Panc1 (cell line): ENCODE results near the gene CNMD. TPM values are rescaled to one million over a fixed set of nuclear protein-coding genes. Genes with fewer than 3 reads are reported as not detected.

Source experiments
- ATAC-seq: fragments of 200-7000 bp; cut with Tn5 transposase; 2 replicates; pipeline ENCODE4 v1.9.1; 2020; ENCODE audit warnings: mild to moderate bottlenecking, moderate library complexity
- BruUV-seq: library from RNA; stranded (reverse); fragments of 400-500 nt; replicated peaks from 2 replicates; lab custom pipeline; 2021; lab: Mats Ljungman, UMichigan
- CTCF ChIA-PET: fragments of 300-600 bp; sonication (Branson Sonifier 250); formaldehyde crosslinking; loops from one replicate; lab custom pipeline; 2022; ENCODE audit warnings: antibody characterized with exemption; lab: Charles Lee
- POLR2A ChIA-PET: fragments of 300-600 bp; sonication (Branson Sonifier 250); formaldehyde crosslinking; loops from one replicate; lab custom pipeline; 2022; ENCODE audit warnings: antibody characterized with exemption; lab: Charles Lee
- DNase-seq: peaks from one replicate; pipeline ENCODE4 v3.0.0-alpha.2; 2010; ENCODE audit warnings: low read depth, low spot score
- H3K27ac ChIP-seq: 2 replicates; pipeline ENCODE4 v1.5.1; 2011; ENCODE audit warnings: mild to moderate bottlenecking, low read length, inconsistent platforms
- H3K27me3 ChIP-seq: fragments of 200-500 bp; sonication (Bioruptor generic); 2 replicates; pipeline ENCODE4 v1.6.0; 2014; ENCODE audit warnings: low read length, inconsistent platforms; ENCODE audit not compliant: control insufficient read depth, insufficient read depth
- H3K36me3 ChIP-seq: fragments of 200-500 bp; sonication (Bioruptor generic); 2 replicates; pipeline ENCODE4 v1.5.1; 2014; ENCODE audit warnings: inconsistent platforms, mild to moderate bottlenecking, low read length, moderate library complexity; ENCODE audit not compliant: control insufficient read depth, insufficient read depth
- H3K4me1 ChIP-seq: 2 replicates; pipeline ENCODE4 v1.5.1; 2011; ENCODE audit warnings: inconsistent platforms, mild to moderate bottlenecking, low read length, moderate library complexity; ENCODE audit not compliant: control insufficient read depth, insufficient read depth
- H3K4me3 ChIP-seq, 2 experiments: 2 replicates each; pipeline ENCODE4 v1.5.1; 2011 to 2012; ENCODE audit warnings: low read depth in 2 of 2, low read length in 2 of 2, mild to moderate bottlenecking in 2 of 2, inconsistent platforms in 1 of 2, moderate library complexity in 1 of 2
- H3K9me3 ChIP-seq: fragments of 200-500 bp; sonication (Bioruptor generic); 2 replicates; pipeline ENCODE4 v1.5.1; 2014; ENCODE audit warnings: low read depth, mild to moderate bottlenecking, inconsistent platforms, low read length, moderate library complexity; ENCODE audit not compliant: control insufficient read depth, insufficient read depth
- POLR2AphosphoS5 ChIP-seq: IDR thresholded peaks from 2 replicates; pipeline ENCODE4 v1.6.1; 2012; ENCODE audit warnings: mild to moderate bottlenecking, low read depth, low read length, moderate library complexity
- SIN3A ChIP-seq: IDR thresholded peaks from 2 replicates; pipeline ENCODE4 v1.6.1; 2012; ENCODE audit warnings: low read depth, mild to moderate bottlenecking, low read length, moderate library complexity, borderline replicate concordance; ENCODE audit not compliant: insufficient read depth
- TCF7L2 ChIP-seq: IDR thresholded peaks from 2 replicates; pipeline ENCODE4 v1.6.1; 2011; ENCODE audit warnings: mild to moderate bottlenecking, low read depth, low read length, inconsistent platforms
- in situ Hi-C: cut with HindIII; loops from 2 replicates; pipeline ENCODE4 v1.10.0; 2016; ENCODE audit warnings: low sequenced_read_pairs, low pct_unique_long_range_greater_than_20kb
- intact Hi-C: fragments of 100-400 bp; cut with micrococcal nuclease; formaldehyde crosslinking; loops from one replicate; pipeline ENCODE4 v1.10.0; 2022; ENCODE audit not compliant: unreplicated experiment
- total RNA-seq: library from RNA; stranded (reverse); gene quantifications from one replicate; pipeline ENCODE4 v1.2.1, GENCODE V29; 2021; ENCODE audit not compliant: unreplicated experiment
- TF ChIP-seq, protein P1 (sequence below), 2 experiments: IDR thresholded peaks; 2 replicates each; pipeline ENCODE4 v1.6.1; 2011 to 2012; ENCODE audit warnings: low read depth in 2 of 2, control low read depth in 1 of 2, low read length in 1 of 2, mild to moderate bottlenecking in 1 of 2, moderate library complexity in 1 of 2; ENCODE audit not compliant: insufficient read depth in 1 of 2
- TF ChIP-seq, protein P2 (sequence below): fragments of 450-650 bp; IDR thresholded peaks from 2 replicates; pipeline ENCODE4 v1.5.1; 2017; ENCODE audit warnings: mild to moderate bottlenecking

The CNMD gene
- total RNA-seq, 1 experiment from 2014 or later, result not detected

DNA sequence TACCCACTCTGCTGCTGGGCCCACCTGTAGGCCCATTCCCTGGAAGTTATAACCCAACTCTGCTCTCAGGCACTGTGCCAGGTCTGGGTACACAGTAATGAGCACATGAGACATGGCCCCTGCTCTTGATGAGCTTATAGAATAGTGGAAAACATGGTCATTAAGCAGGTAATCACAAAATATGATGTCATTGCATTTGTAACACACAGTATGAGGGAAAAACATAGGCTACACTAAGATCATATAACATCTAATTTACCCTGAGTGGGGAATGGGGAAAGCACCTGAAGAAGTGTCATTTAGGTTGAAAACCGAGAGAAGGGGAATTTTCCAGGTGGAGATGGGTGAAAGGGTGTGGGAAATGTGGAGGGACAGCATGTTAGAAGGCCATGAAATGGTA, 3.9 kb upstream of the CNMD start:
- ATAC-seq, result no peak
- no peak overlapping the region for H3K4me3 ChIP-seq
- TF ChIP-seq SIN3A (no peak), TCF7L2 (no peak), POLR2AphosphoS5 (no peak)
- TF ChIP-seq, protein P1, sequence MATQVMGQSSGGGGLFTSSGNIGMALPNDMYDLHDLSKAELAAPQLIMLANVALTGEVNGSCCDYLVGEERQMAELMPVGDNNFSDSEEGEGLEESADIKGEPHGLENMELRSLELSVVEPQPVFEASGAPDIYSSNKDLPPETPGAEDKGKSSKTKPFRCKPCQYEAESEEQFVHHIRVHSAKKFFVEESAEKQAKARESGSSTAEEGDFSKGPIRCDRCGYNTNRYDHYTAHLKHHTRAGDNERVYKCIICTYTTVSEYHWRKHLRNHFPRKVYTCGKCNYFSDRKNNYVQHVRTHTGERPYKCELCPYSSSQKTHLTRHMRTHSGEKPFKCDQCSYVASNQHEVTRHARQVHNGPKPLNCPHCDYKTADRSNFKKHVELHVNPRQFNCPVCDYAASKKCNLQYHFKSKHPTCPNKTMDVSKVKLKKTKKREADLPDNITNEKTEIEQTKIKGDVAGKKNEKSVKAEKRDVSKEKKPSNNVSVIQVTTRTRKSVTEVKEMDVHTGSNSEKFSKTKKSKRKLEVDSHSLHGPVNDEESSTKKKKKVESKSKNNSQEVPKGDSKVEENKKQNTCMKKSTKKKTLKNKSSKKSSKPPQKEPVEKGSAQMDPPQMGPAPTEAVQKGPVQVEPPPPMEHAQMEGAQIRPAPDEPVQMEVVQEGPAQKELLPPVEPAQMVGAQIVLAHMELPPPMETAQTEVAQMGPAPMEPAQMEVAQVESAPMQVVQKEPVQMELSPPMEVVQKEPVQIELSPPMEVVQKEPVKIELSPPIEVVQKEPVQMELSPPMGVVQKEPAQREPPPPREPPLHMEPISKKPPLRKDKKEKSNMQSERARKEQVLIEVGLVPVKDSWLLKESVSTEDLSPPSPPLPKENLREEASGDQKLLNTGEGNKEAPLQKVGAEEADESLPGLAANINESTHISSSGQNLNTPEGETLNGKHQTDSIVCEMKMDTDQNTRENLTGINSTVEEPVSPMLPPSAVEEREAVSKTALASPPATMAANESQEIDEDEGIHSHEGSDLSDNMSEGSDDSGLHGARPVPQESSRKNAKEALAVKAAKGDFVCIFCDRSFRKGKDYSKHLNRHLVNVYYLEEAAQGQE (IDR thresholded peaks at IDR 0.05; ENCODE audit: insufficient read depth in 1 of 2, low read depth in 2 of 2, low read length in 1 of 2), result no peak
- TF ChIP-seq, protein P2, sequence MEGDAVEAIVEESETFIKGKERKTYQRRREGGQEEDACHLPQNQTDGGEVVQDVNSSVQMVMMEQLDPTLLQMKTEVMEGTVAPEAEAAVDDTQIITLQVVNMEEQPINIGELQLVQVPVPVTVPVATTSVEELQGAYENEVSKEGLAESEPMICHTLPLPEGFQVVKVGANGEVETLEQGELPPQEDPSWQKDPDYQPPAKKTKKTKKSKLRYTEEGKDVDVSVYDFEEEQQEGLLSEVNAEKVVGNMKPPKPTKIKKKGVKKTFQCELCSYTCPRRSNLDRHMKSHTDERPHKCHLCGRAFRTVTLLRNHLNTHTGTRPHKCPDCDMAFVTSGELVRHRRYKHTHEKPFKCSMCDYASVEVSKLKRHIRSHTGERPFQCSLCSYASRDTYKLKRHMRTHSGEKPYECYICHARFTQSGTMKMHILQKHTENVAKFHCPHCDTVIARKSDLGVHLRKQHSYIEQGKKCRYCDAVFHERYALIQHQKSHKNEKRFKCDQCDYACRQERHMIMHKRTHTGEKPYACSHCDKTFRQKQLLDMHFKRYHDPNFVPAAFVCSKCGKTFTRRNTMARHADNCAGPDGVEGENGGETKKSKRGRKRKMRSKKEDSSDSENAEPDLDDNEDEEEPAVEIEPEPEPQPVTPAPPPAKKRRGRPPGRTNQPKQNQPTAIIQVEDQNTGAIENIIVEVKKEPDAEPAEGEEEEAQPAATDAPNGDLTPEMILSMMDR, result no peak
- H3K27ac ChIP-seq, result no peak overlapping the region
- H3K4me1 ChIP-seq, result no peaks in the 10 kb centered on the region
- DNase-seq, result no peak
- CTCF ChIA-PET, result no interaction called here
- no peaks in the 10 kb centered on the region for H3K27me3 ChIP-seq
- in situ Hi-C loops, result no loop called here
- no TSS peak for BruUV-seq
- POLR2A ChIA-PET, result no interaction called here
- no peaks in the 10 kb centered on the region for H3K36me3 ChIP-seq
- no peaks in the 10 kb centered on the region for H3K9me3 ChIP-seq
- intact Hi-C loops, result no loop called here

DNA sequence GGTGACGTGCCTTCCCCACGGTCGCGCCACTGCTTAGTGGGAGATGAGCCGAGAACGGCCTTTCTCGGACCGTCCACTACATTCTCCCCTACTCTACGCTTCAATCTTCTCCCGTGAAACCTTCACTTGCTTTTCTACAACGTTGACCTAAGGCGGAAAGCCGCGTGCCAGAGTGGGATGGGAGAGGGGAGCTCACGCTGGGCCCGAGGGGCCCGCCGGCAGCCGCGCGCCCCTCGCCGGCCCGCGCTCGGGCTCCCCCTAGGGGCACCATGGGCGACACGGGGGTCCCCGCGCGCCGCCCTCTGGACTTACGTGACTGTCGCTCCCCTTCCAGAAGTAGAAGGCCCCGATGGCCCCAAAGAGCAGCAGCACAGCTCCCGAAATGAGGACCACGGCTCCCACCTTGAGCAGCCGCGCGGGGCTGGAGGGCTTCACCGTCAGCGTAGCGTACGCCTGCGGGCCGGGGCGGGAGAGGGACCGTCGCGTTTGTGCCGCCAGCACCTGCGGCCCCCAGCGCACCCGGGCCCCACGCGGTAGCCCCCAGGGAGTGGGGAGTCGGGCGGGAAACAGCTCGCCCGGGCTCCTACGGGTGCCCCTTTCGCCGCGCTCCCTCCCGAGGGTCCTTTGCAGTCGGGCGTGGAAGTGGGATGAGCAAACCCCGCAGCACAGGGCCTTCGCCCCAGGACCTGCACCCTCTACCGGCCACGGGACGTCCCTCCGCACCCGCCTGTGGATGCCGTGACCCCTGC, 727 bp downstream of the CNMD start:
- no peaks in the 10 kb centered on the region for H3K27me3 ChIP-seq
- no peak for TF ChIP-seq TCF7L2
- TF ChIP-seq POLR2AphosphoS5, result no peak
- TF ChIP-seq, protein P1 (IDR thresholded peaks at IDR 0.05; ENCODE audit: insufficient read depth in 1 of 2, low read depth in 2 of 2, low read length in 1 of 2), result no peak
- no peak for TF ChIP-seq SIN3A
- TF ChIP-seq, protein P2, result no peak
- BruUV-seq, result no TSS peak
- no peak overlapping the region for H3K4me3 ChIP-seq
- ChIA-PET CTCF (no interaction called here), POLR2A (no interaction called here)
- H3K4me1 ChIP-seq, result no peaks in the 10 kb centered on the region
- no peaks in the 10 kb centered on the region for H3K36me3 ChIP-seq
- DNase-seq, result no peak
- no peak for ATAC-seq
- no peaks in the 10 kb centered on the region for H3K9me3 ChIP-seq
- in situ Hi-C loops, result no loop called here
- H3K27ac ChIP-seq, result no peak overlapping the region
- intact Hi-C loops, result no loop called here
